Measurements from ENCODE around the gene CASZ1. TPM values are rescaled to one million over a fixed set of nuclear protein-coding genes. Genes with fewer than 3 reads are reported as not detected.
A peak's percentile ranks its signal among the peaks of the same experiment; 100 is the strongest.

CASZ1 gene
- total and polyA plus RNA-seq, 9 of the 15 experiments (the other 6 are each of a cell fraction or from before 2014, with no cell fraction given) = 0.01 to 4.0 (median 0.76) TPM; not detected in 1

DNA sequence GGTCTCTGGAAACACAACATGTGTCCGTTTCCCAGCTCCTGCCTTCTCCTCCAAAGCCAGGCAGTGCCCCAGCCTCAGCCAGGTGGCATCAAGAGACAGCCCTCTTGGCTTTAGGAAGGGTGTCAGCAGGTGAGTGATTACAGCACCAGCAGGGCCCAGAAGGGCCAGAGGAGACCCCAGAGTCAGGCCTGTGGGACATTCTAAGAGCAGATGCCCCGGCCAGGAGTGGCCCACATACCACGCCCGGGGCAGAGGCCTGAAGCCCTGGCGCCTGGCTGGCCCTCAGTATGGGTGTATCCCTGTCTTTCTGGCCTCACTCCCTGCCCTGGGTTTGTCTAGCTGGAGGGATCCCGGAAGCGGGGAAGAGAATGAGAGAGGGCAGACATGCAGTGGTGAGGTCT is 109.2 kb downstream of the CASZ1 start:
- H3K9ac ChIP-seq (ENCODE audit: insufficient read depth in 1 of 2, low read depth in 2 of 2, low read length in 2 of 2) = 0 out of 4 replicates have a peak overlapping the region, but pooled peaks of 1 of the 2 experiments have one; percentile 38
- BruUV-seq (replicated peaks) = no TSS peak
- in situ Hi-C loops (cut with MboI) = no loop called here
- intact Hi-C loops (cut with micrococcal nuclease) = no loop called here
- H3K4me2 ChIP-seq (ENCODE audit: insufficient read depth, low read length) = no peak overlapping the region
- H3K27ac ChIP-seq (ENCODE audit: extremely low read depth, low read depth, low read length) = no peak overlapping the region
- H3K27me3 ChIP-seq (ENCODE audit: control insufficient read depth in 2 of 2, insufficient read depth in 2 of 2, low read length in 2 of 2) = peaks cover 15 to 25% of the 10 kb centered on the region in 2 experiments; a peak in 3 of 5 replicates
- H3K4me1 ChIP-seq (replicated peaks in 1 of 2; ENCODE audit: control insufficient read depth in 2 of 2, insufficient read depth in 2 of 2, low read length in 2 of 2) = peaks cover 10 to 51% of the 10 kb centered on the region in 2 experiments; a peak in 4 of 5 replicates
- no peak for ATAC-seq
- no peaks in the 10 kb centered on the region for H3K9me3 ChIP-seq (replicated peaks; ENCODE audit: control insufficient read depth, insufficient read depth, low read depth, low read length)
- H4K20me1 ChIP-seq (replicated peaks; ENCODE audit: control insufficient read depth, insufficient read depth, low read length) = peaks cover 19% of the 10 kb centered on the region
- ChIA-PET POLR2A (interaction anchor here (0.6 to 0.7 kb wide), 3 partner anchors 20 to 982 kb away, joined by 3 read pairs; no protein-coding TSS in a partner anchor), CTCF (ENCODE audit: low intra/inter-chr PET ratio) (interaction anchor here (0.7 kb wide), 1 partner anchor 103 kb away, joined by 3 read pairs; no protein-coding TSS in a partner anchor)
- no peaks in the 10 kb centered on the region for H3K9me1 ChIP-seq (ENCODE audit: control insufficient read depth, insufficient read depth, low read length)
- H2AFZ ChIP-seq (ENCODE audit: low read depth, low read length) = no peak overlapping the region
- H3K4me3 ChIP-seq = no peak overlapping the region
- no peaks in the 10 kb centered on the region for H3K36me3 ChIP-seq (ENCODE audit: control insufficient read depth, insufficient read depth, low read length)
- no peaks in the 10 kb centered on the region for H3K79me2 ChIP-seq (ENCODE audit: control insufficient read depth, insufficient read depth, low read length)
- TF ChIP-seq BRD9 (IDR thresholded peaks at IDR 0.05; ENCODE audit: low read depth, partially characterized antibody) = no peak
- WGBS (ENCODE audit: insufficient coverage, low coverage, missing lambda C conversion rate) = 33% methylated on average over 7 of the region's 7 CpGs
- no peak for FAIRE-seq
- no peak for DNase-seq (ENCODE audit: extremely low read depth in 1 of 4, low spot score in 3 of 4)

- Histone ChIP-seq H2AFZ (ENCODE audit: low read depth, low read length) (no peak overlapping the region), H3K9ac (ENCODE audit: insufficient read depth in 1 of 2, low read depth in 2 of 2, low read length in 2 of 2) (no peak overlapping the region), H3K27ac (ENCODE audit: extremely low read depth, low read depth, low read length) (no peak overlapping the region), H3K9me1 (ENCODE audit: control insufficient read depth, insufficient read depth, low read length) (no peaks in the 10 kb centered on the region), H3K27me3 (ENCODE audit: control insufficient read depth in 2 of 2, insufficient read depth in 2 of 2, low read length in 2 of 2) (peaks cover 16 to 29% of the 10 kb centered on the region in 2 experiments; a peak in 3 of 5 replicates), H3K4me1 (replicated peaks in 1 of 2; ENCODE audit: control insufficient read depth in 2 of 2, insufficient read depth in 2 of 2, low read length in 2 of 2) (peaks cover 10 to 45% of the 10 kb centered on the region in 2 experiments; a peak in 4 of 5 replicates), H4K20me1 (replicated peaks; ENCODE audit: control insufficient read depth, insufficient read depth, low read length) (peaks cover 24% of the 10 kb centered on the region), H3K79me2 (ENCODE audit: control insufficient read depth, insufficient read depth, low read length) (no peaks in the 10 kb centered on the region), H3K4me3 (no peak overlapping the region), H3K9me3 (replicated peaks; ENCODE audit: control insufficient read depth, insufficient read depth, low read depth, low read length) (no peaks in the 10 kb centered on the region), H3K4me2 (ENCODE audit: insufficient read depth, low read length) (no peak overlapping the region), H3K36me3 (ENCODE audit: control insufficient read depth, insufficient read depth, low read length) (no peaks in the 10 kb centered on the region)
- no peak for DNase-seq (ENCODE audit: extremely low read depth in 1 of 4, low spot score in 3 of 4)
- ChIA-PET POLR2A (interaction anchor here (0.5 kb wide), 1 partner anchor 45 kb away, joined by 3 read pairs; no protein-coding TSS in a partner anchor), CTCF (ENCODE audit: low intra/inter-chr PET ratio) (no interaction called here)
- no peak for FAIRE-seq
- 37% methylated on average over 19 of the region's 20 CpGs for WGBS (ENCODE audit: insufficient coverage, low coverage, missing lambda C conversion rate)
- TF ChIP-seq ZNF436 (CRISPR knock-in tag; IDR thresholded peaks at IDR 0.05) (no peak), ZNF699 (CRISPR knock-in tag; IDR thresholded peaks at IDR 0.05; ENCODE audit: insufficient replicate concordance) (no peak), RBM17 (IDR thresholded peaks at IDR 0.05; ENCODE audit: borderline replicate concordance, low read depth, low read length) (no peak)
- TF ChIP-seq, protein P1, sequence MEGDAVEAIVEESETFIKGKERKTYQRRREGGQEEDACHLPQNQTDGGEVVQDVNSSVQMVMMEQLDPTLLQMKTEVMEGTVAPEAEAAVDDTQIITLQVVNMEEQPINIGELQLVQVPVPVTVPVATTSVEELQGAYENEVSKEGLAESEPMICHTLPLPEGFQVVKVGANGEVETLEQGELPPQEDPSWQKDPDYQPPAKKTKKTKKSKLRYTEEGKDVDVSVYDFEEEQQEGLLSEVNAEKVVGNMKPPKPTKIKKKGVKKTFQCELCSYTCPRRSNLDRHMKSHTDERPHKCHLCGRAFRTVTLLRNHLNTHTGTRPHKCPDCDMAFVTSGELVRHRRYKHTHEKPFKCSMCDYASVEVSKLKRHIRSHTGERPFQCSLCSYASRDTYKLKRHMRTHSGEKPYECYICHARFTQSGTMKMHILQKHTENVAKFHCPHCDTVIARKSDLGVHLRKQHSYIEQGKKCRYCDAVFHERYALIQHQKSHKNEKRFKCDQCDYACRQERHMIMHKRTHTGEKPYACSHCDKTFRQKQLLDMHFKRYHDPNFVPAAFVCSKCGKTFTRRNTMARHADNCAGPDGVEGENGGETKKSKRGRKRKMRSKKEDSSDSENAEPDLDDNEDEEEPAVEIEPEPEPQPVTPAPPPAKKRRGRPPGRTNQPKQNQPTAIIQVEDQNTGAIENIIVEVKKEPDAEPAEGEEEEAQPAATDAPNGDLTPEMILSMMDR (IDR thresholded peaks at IDR 0.05 in 2 of 3, conservative IDR thresholded peaks at IDR 0.05 in 1 of 3; ENCODE audit: insufficient read depth in 2 of 3, low read depth in 1 of 3, low read length in 3 of 3) = 0 out of 6 replicates have a peak, but pooled peaks of 1 of the 3 experiments have one; percentile 12
- TF ChIP-seq, protein P2, sequence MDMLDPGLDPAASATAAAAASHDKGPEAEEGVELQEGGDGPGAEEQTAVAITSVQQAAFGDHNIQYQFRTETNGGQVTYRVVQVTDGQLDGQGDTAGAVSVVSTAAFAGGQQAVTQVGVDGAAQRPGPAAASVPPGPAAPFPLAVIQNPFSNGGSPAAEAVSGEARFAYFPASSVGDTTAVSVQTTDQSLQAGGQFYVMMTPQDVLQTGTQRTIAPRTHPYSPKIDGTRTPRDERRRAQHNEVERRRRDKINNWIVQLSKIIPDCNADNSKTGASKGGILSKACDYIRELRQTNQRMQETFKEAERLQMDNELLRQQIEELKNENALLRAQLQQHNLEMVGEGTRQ (CRISPR knock-in tag; IDR thresholded peaks at IDR 0.05) = no peak
- in situ Hi-C loops (cut with MboI) (no loop called here), intact Hi-C loops (cut with micrococcal nuclease) (loop anchor here (1.0 kb wide), 1 partner anchor 173 kb away; no protein-coding TSS in a partner anchor)
- no TSS peak for BruUV-seq (replicated peaks)
- no peak for ATAC-seq
Observed at GRCh38 chr1:10686404-10687040, 109.9 kb downstream of the CASZ1 start.
